C4-2B (cell line): ENCODE results near the gene KCNMA1.

Experiments
- CTCF ChIP-seq: fragments of 450-650 bp; conservative IDR thresholded peaks from 2 replicates; pipeline ENCODE4 v1.5.1; 2017; ENCODE audit warnings: mild to moderate bottlenecking
- ZFX ChIP-seq: fragments of 450-650 bp; IDR thresholded peaks from 2 replicates; pipeline ENCODE4 v1.6.1; 2017

DNA sequence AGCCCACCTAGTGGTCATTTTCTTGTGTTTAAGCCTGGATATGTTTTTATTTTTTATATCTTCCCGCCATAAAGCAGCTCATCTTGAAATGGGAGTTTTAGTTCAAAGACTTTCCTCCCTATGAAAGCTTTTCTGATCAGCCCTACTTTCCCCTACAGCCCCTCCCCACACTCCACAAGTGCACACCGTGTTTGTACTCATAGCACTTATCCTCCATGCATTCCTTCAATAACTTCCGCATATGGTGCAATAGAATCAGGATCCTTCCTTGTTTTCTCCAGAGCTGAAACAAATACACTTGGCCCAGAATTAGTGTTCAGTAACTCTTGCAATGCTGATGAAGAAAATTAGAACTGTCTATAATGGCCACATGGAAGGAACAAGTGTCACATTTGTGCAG is 235.9 kb downstream of the KCNMA1 start:
- TF ChIP-seq CTCF = no peak
- no peak for TF ChIP-seq ZFX
